Adrenal gland (tissue), 12 donors: ENCODE measurements around the gene ZNF346. TPM values are rescaled to one million over a fixed set of nuclear protein-coding genes. Genes with fewer than 3 reads are reported as not detected.

Experiments used
- DNase-seq, 7 donors: peaks; one replicate each; pipeline ENCODE4 v3.0.0-alpha.2; 2019 to 2020
- H3K27ac ChIP-seq, 5 donors: fragments of 200-600 bp; sonication (generic) in 4 of 5; 1 replicate in 3 of 5; 2 replicates in 2 of 5; pipeline versions ENCODE4 v1.5.1 to v1.8.0; 2016 to 2020; ENCODE audit warnings: mild to moderate bottlenecking in 1 of 5
- H3K27me3 ChIP-seq: fragments of 200-600 bp; 2 replicates; pipeline ENCODE4 v1.8.0; 2021
- H3K36me3 ChIP-seq, 2 donors: fragments of 200-600 bp; replicated peaks in 1 of 2; 1 replicate in 1 of 2; 2 replicates in 1 of 2; pipeline versions ENCODE4 v1.5.1 to v1.8.0; 2018 to 2022
- H3K4me1 ChIP-seq, 2 donors: fragments of 200-600 bp; replicated peaks in 1 of 2; 1 replicate in 1 of 2; 2 replicates in 1 of 2; pipeline versions ENCODE4 v1.5.1 to v1.8.0; 2018 to 2021
- H3K4me3 ChIP-seq, 4 donors: fragments of 200-600 bp; sonication (generic) in 3 of 4; one replicate each; pipeline ENCODE4 v1.5.1; 2016 to 2018
- H3K9me3 ChIP-seq, 3 donors: fragments of 200-600 bp; sonication (generic) in 1 of 3; replicated peaks in 1 of 3; 1 replicate in 2 of 3; 2 replicates in 1 of 3; pipeline versions ENCODE4 v1.5.1 to v1.8.0; 2016 to 2021
- CTCF ChIP-seq, 6 experiments: fragments of 450-650 bp in 4 of 6; fragments of 200-600 bp in 2 of 6; sonication (generic) in 1 of 6; IDR thresholded peaks; 1 replicate in 5 of 6; 2 replicates in 1 of 6; pipeline versions ENCODE4 v1.5.1 to v1.8.0; 2016 to 2021; ENCODE audit warnings: antibody characterized with exemption in 6 of 6, mild to moderate bottlenecking in 2 of 6, moderate library complexity in 1 of 6
- POLR2A ChIP-seq, 2 donors: fragments of 450-650 bp; IDR thresholded peaks; one replicate each; pipeline ENCODE4 v1.6.1; 2017; ENCODE audit warnings: antibody characterized with exemption in 2 of 2, mild to moderate bottlenecking in 2 of 2, moderate library complexity in 1 of 2
- WGBS, 4 donors: extraction: QIAGEN DNeasy Blood & Tissue Kit in 2 of 4; methylation state at CpG; one replicate each; pipeline versions ENCODE4 v1.1.5 to v1.1.7; 2013 to 2017; 5-methylcytosine and 5-hydroxymethylcytosine counted together
- intact Hi-C, 2 donors: fragments of 100-400 bp; cut with DNase I; formaldehyde crosslinking; loops; one replicate each; pipeline versions ENCODE4 v1.14.1 to v1.15.0; 2022 to 2023
- polyA plus RNA-seq, 3 donors: library from polyadenylated mRNA; stranded (reverse); fragments of 200-250 nt in 2 of 3; fragments of 350-450 nt in 1 of 3; fragmentation: Illumina TruSeq in 1 of 3; extraction: RNeasy Lipid Tissue Mini Kit (QIAGEN cat#74804) in 1 of 3; gene quantifications; one replicate each; pipeline ENCODE4 v1.2.3, GENCODE V29; 2013 to 2014
- total RNA-seq, 9 donors: library from RNA; depleted of rRNA in 4 of 9; stranded (reverse); fragments of >200 nt in 4 of 9; fragments of 120-200 nt in 1 of 9; fragmentation: NEBNext Ultra II Directional in 1 of 9; extraction: Animal tissue kit (Norgen Biotek cat#: 25700) in 1 of 9; gene quantifications; one replicate each; pipeline versions ENCODE4 v1.1.0 to v1.2.4, GENCODE V29; 2013 to 2023
- donor health status: healthy with polysubstance abuse.
- donor health status: Bipolar disorder and iron deficiency.
- donor health status: DM: yes; HTN: yes; CAD: no.
- donor health status: DM: no; HTN: no; CAD: no.
- donor health status: DM: no; HTN: no; CAD: no.
- donor health status: DM: yes; HTN: yes; CAD: no.

Gene ZNF346
- total and polyA plus RNA-seq, 12 donors: 7.9 to 29.4 (median 17.1) TPM

GRCh38 chr5:177124486-177124991 lies 102.0 kb downstream of the ZNF346 start:
- no peak for TF ChIP-seq POLR2A (IDR thresholded peaks at IDR 0.05)
- TF ChIP-seq CTCF (IDR thresholded peaks at IDR 0.05): no peak
- intact Hi-C loops: no loop called here
- WGBS, 4 donors: 78 to 84% (median 80%) methylated on average over 4 of the region's 4 CpGs

GRCh38 chr5:177126771-177127170 lies 104.3 kb downstream of the ZNF346 start:
- Histone ChIP-seq H3K4me1 (no peaks in the 10 kb centered on the region), H3K27ac (no peak overlapping the region), H3K9me3 (no peaks in the 10 kb centered on the region), H3K4me3 (no peak overlapping the region), H3K36me3 (no peaks in the 10 kb centered on the region), H3K27me3 (no peaks in the 10 kb centered on the region)
- no peak for DNase-seq
- 76 to 83% (median 80%) methylated on average over 1 of the region's 1 CpG for whole genome bisulfite sequencing, 4 donors
- TF ChIP-seq POLR2A (IDR thresholded peaks at IDR 0.05) (no peak), CTCF (IDR thresholded peaks at IDR 0.05) (no peak)
- intact Hi-C loops: no loop called here

More at GRCh38 chr5:177124486-177124991, 102.0 kb downstream of the ZNF346 start:
- Histone ChIP-seq H3K4me3 (no peak overlapping the region), H3K9me3 (no peaks in the 10 kb centered on the region), H3K27ac (no peak overlapping the region), H3K27me3 (no peaks in the 10 kb centered on the region), H3K4me1 (no peaks in the 10 kb centered on the region), H3K36me3 (no peaks in the 10 kb centered on the region)
- DNase-seq: no peak

- 79 to 84% (median 82%) methylated on average over 4 of the region's 4 CpGs for WGBS, 4 donors
- Histone ChIP-seq H3K9me3 (no peaks in the 10 kb centered on the region), H3K27ac (peak overlapping the region in 2 of 5 donors; percentile 4 to 57), H3K27me3 (no peaks in the 10 kb centered on the region), H3K4me3 (no peak overlapping the region), H3K4me1 (peaks cover 3 to 6% of the 10 kb centered on the region in 2 donors), H3K36me3 (no peaks in the 10 kb centered on the region)
- intact Hi-C loops: no loop called here
- TF ChIP-seq CTCF (IDR thresholded peaks at IDR 0.05): no peak
- no peak for TF ChIP-seq POLR2A (IDR thresholded peaks at IDR 0.05)
- peak in 1 of 7 donors; percentile 14 for DNase-seq
These were observed 106.1 kb downstream of the ZNF346 start for GRCh38 chr5:177128551-177128981.

- Histone ChIP-seq H3K27ac (no peak overlapping the region), H3K27me3 (no peaks in the 10 kb centered on the region), H3K36me3 (peaks cover 0 to 3% of the 10 kb centered on the region in 2 donors), H3K4me1 (peaks cover 13 to 16% of the 10 kb centered on the region in 2 donors), H3K9me3 (no peaks in the 10 kb centered on the region), H3K4me3 (no peak overlapping the region)
- intact Hi-C loops: loop anchor here in 1 of 2 donors (10.0 kb wide), 1 partner anchor 174 kb away; the partner anchor contains the start of genes PRELID1 and RAB24
- TF ChIP-seq POLR2A (IDR thresholded peaks at IDR 0.05) (no peak), CTCF (IDR thresholded peaks at IDR 0.05) (no peak)
- DNase-seq: peak in 1 of 7 donors; percentile 11
- WGBS, 4 donors: 73 to 83% (median 78%) methylated on average over 3 to 5 of the region's 5 CpGs
These were observed 107.9 kb downstream of the ZNF346 start for GRCh38 chr5:177130211-177131018.

Other genes with a start within 250 kb of the ZNF346 start
- 1 to 10 TPM in 3 of 9 donors, under 1 TPM in 4, not detected in 2; 0.06 to 10.0 (median 0.72) TPM for gene UNC5A, start 212.1 kb upstream of the ZNF346 start, total RNA-seq
- gene UNC5A, start 212.1 kb upstream of the ZNF346 start, polyA plus RNA-seq: 10 to 100 TPM in 1 of 3 donors, 1 to 10 TPM in 2; 2.2 to 19.7 (median 4.8) TPM
- gene HK3, start 123.3 kb upstream of the ZNF346 start, total RNA-seq: 10 to 100 TPM in 7 of 9 donors, 1 to 10 TPM in 1, under 1 TPM in 1; 0.44 to 37.4 (median 12.5) TPM
- gene HK3, start 123.3 kb upstream of the ZNF346 start, polyA plus RNA-seq: 100 to 1,000 TPM in 1 of 3 donors, 10 to 100 TPM in 1, 1 to 10 TPM in 1; 2.1 to 102 (median 53.6) TPM
- gene UIMC1, start 15.9 kb upstream of the ZNF346 start, total RNA-seq: 10 to 100 TPM; 11.2 to 58.1 (median 33.3) TPM
- gene UIMC1, start 15.9 kb upstream of the ZNF346 start, polyA plus RNA-seq: 10 to 100 TPM; 32.7 to 51.0 (median 50.5) TPM
- 100 to 1,000 TPM in 1 of 9 donors, 10 to 100 TPM in 8; 16.3 to 106 (median 31.9) TPM for gene FGFR4, start 64.2 kb downstream of the ZNF346 start, total RNA-seq
- 10 to 100 TPM; 12.3 to 14.6 (median 12.5) TPM for gene FGFR4, start 64.2 kb downstream of the ZNF346 start, polyA plus RNA-seq
- gene NSD1, start 111.1 kb downstream of the ZNF346 start, total RNA-seq: 10 to 100 TPM; 21.3 to 73.9 (median 49.6) TPM
- gene NSD1, start 111.1 kb downstream of the ZNF346 start, polyA plus RNA-seq: 10 to 100 TPM in 2 of 3 donors, 1 to 10 TPM in 1; 6.4 to 22.9 (median 10.2) TPM